GM21717 (cell line): ENCODE measurements around the gene KRTAP10-1.

ENCODE experiments used
- ATAC-seq: cut with Tn5 transposase; IDR thresholded peaks from one replicate; pipeline ENCODE4 v1.9.1; 2021; ENCODE audit warnings: mild to moderate bottlenecking, moderate library complexity; ENCODE audit not compliant: unreplicated experiment

Gene KRTAP10-1

GRCh38 chr21:44490405-44490804 lies 49.6 kb downstream of the KRTAP10-1 start:
- ATAC-seq: no peak

GRCh38 chr21:44489962-44490361 lies 50.0 kb downstream of the KRTAP10-1 start:
- ATAC-seq: no peak
